GM12878 (cell line): ENCODE data around the gene SLIT1. TPM values are rescaled to one million over a fixed set of nuclear protein-coding genes. Genes with fewer than 3 reads are reported as not detected.

Experiments used
- ATAC-seq: fragments of 200-7000 bp; cut with Tn5 transposase; 3 replicates; pipeline ENCODE4 v1.9.1; 2020; ENCODE audit warnings: mild to moderate bottlenecking, moderate library complexity
- BruUV-seq: library from RNA; stranded (reverse); fragments of 400-500 nt; replicated peaks from 2 replicates; lab custom pipeline; 2021; lab: Mats Ljungman, UMichigan
- CTCF ChIA-PET: fragments of 300-600 bp; sonication (Branson Sonifier 250); formaldehyde crosslinking; extraction: SDS; loops from one replicate; lab custom pipeline; 2021; ENCODE audit warnings: inconsistent platforms; lab: Yijun Ruan, JAX
- POLR2A ChIA-PET: fragments of 350-600 bp; formaldehyde crosslinking; extraction: SDS; loops from one replicate; lab custom pipeline; 2021; ENCODE audit warnings: inconsistent platforms; lab: Charles Lee
- RAD21 ChIA-PET: fragments of 300-600 bp; sonication (Branson Sonifier 250); formaldehyde crosslinking; loops from one replicate; lab custom pipeline; 2023; ENCODE audit warnings: antibody characterized with exemption; ENCODE audit not compliant: unreplicated experiment; lab: Charles Lee
- SMC1A ChIA-PET: fragments of 300-600 bp; sonication (Branson Sonifier 250); formaldehyde crosslinking; loops from one replicate; lab custom pipeline; 2023; ENCODE audit not compliant: unreplicated experiment, uncharacterized antibody; lab: Charles Lee
- DNase-seq: peaks from one replicate; pipeline ENCODE4 v3.0.0-alpha.2; 2011; ENCODE audit warnings: low read depth, low spot score
- FAIRE-seq: peaks from 3 replicates; lab custom pipeline; 2011; peaks lifted over from hg19 to GRCh38; lab: Jason Lieb, UNC
- H2AFZ ChIP-seq: 2 replicates; pipeline ENCODE4 v1.6.0; 2011; ENCODE audit warnings: low read depth, low read length, control low read depth; ENCODE audit not compliant: control insufficient read depth
- H3K27ac ChIP-seq: 2 replicates; pipeline ENCODE4 v1.5.1; 2011; ENCODE audit warnings: control low read depth; ENCODE audit not compliant: control insufficient read depth, insufficient read depth
- H3K27me3 ChIP-seq, 2 experiments: replicated peaks in 1 of 2; 2 replicates each; pipeline versions ENCODE4 v1.6.0 to v1.6.1; 2011; ENCODE audit warnings: low read length in 1 of 2; ENCODE audit not compliant: control insufficient read depth in 2 of 2, insufficient read depth in 2 of 2
- H3K36me3 ChIP-seq, 2 experiments: 2 replicates each; pipeline ENCODE4 v1.5.1; 2011; ENCODE audit warnings: low read length in 1 of 2; ENCODE audit not compliant: control insufficient read depth in 2 of 2, insufficient read depth in 2 of 2
- H3K4me1 ChIP-seq: 2 replicates; pipeline ENCODE4 v1.6.1; 2011; ENCODE audit warnings: mild to moderate bottlenecking, low read length, moderate library complexity, mixed read lengths; ENCODE audit not compliant: control insufficient read depth, insufficient read depth
- H3K4me2 ChIP-seq: 2 replicates; pipeline ENCODE4 v1.6.0; 2011; ENCODE audit warnings: control low read depth; ENCODE audit not compliant: control insufficient read depth, insufficient read depth
- H3K4me3 ChIP-seq: fragments of 200-600 bp; sonication (generic); 2 replicates; pipeline ENCODE4 v1.5.1; 2016
- H3K79me2 ChIP-seq: 2 replicates; pipeline ENCODE4 v1.6.0; 2011; ENCODE audit warnings: low read length; ENCODE audit not compliant: control insufficient read depth, insufficient read depth
- H3K9ac ChIP-seq: 2 replicates; pipeline ENCODE4 v1.8.0; 2011; ENCODE audit warnings: low read length, control low read depth, mixed read lengths; ENCODE audit not compliant: control insufficient read depth, insufficient read depth
- H3K9me3 ChIP-seq: replicated peaks from 3 replicates; pipeline ENCODE4 v1.5.1; 2011; ENCODE audit warnings: mild to moderate bottlenecking, low read length; ENCODE audit not compliant: control insufficient read depth, insufficient read depth
- H4K20me1 ChIP-seq: 2 replicates; pipeline ENCODE4 v1.6.0; 2011; ENCODE audit not compliant: control insufficient read depth, insufficient read depth
- USF1 ChIP-seq: IDR thresholded peaks from 2 replicates; pipeline ENCODE4 v1.6.1; 2011; ENCODE audit warnings: borderline replicate concordance, low read depth, mild to moderate bottlenecking, moderate library complexity, mixed read lengths, low read length; ENCODE audit not compliant: insufficient read depth; ENCODE audit errors: extremely low read length
- USF2 ChIP-seq: IDR thresholded peaks from 2 replicates; pipeline ENCODE4 v1.6.1; 2011; ENCODE audit warnings: low read depth, low read length, improper control_type of control experiment, borderline replicate concordance
- WGBS: methylation state at CpG from one replicate; pipeline ENCODE4 v1.1.6; 2016; ENCODE audit warnings: low lambda C conversion rate; ENCODE audit not compliant: insufficient replicate concordance, insufficient coverage; ENCODE audit errors: missing lambda C conversion rate; 5-methylcytosine and 5-hydroxymethylcytosine counted together
- in situ Hi-C: fragments of 300-500 bp; cut with MboI; formaldehyde crosslinking; loops from 9 replicates; pipeline ENCODE4 v1.14.3; 2018; ENCODE audit warnings: mixed read lengths
- intact Hi-C: fragments of 100-400 bp; cut with micrococcal nuclease; formaldehyde crosslinking; loops from one replicate; pipeline ENCODE4 v1.14.2; 2022; ENCODE audit not compliant: unreplicated experiment
- polyA plus RNA-seq, 11 experiments: library from polyadenylated mRNA; depleted of rRNA in 4 of 11; unstranded in 6 of 11; stranded (reverse) in 5 of 11; fragments of >200 nt; fragmentation: Nextera tagmentation in 4 of 11; fragmentation: Illumina TruSeq in 1 of 11; extraction: Ambion mirVana in 4 of 11; extraction: Trizol in 1 of 11; gene quantifications; 1 replicate in 1 of 11; 2 replicates in 10 of 11; pipeline versions ENCODE4 v1.2.1 to v1.2.3, GENCODE V29; 2011 to 2016; ENCODE audit warnings: inconsistent platforms in 2 of 11, missing spikeins in 2 of 11, low read depth in 1 of 11
- total RNA-seq, 4 experiments: library from RNA; depleted of rRNA in 3 of 4; stranded (reverse); fragments of >200 nt in 3 of 4; fragmentation: Illumina TruSeq in 1 of 4; extraction: Trizol in 1 of 4; gene quantifications; 2 replicates each; pipeline versions ENCODE4 v1.2.1 to v1.2.3, GENCODE V29; 2013 to 2021
- TF ChIP-seq, protein P1 (sequence below): fragments of 450-650 bp; IDR thresholded peaks from 2 replicates; pipeline ENCODE4 v1.6.1; 2017; ENCODE audit warnings: antibody characterized with exemption, mild to moderate bottlenecking, moderate library complexity

SLIT1 gene
- total and polyA plus RNA-seq, 10 of the 15 experiments (the other 5 are each of a cell fraction or from before 2014, with no cell fraction given), result 0.04 to 0.19 (median 0.06) TPM; not detected in 4

DNA sequence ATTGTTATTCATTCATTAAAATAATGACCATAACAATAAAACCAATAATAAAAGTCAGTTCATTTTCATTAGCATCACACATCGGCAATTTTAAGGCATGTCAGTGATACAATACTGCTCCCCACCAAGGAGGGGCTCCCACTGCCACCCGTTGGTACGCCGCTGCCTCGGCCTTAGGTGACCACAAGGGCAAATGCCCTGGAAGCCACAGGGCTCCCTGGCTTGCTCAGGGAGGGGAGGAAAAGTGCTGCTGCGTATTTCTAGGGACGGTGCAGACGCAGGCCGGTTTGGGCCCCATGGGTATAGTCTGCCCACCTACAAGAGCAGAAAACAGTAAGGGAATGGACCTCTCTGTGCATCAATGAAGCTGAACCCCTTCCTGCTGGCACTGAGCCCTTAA is 85.1 kb downstream of the SLIT1 start:
- Histone ChIP-seq H4K20me1 (no peaks in the 10 kb centered on the region), H3K79me2 (no peaks in the 10 kb centered on the region), H3K4me1 (peaks cover 3% of the 10 kb centered on the region; the same call in 1 of the 2 replicates), H2AFZ (no peak overlapping the region), H3K4me2 (no peak overlapping the region), H3K9me3 (no peaks in the 10 kb centered on the region), H3K27me3 (peaks cover 0 to 5% of the 10 kb centered on the region in 2 experiments), H3K4me3 (no peak overlapping the region), H3K27ac (no peak overlapping the region), H3K9ac (no peak overlapping the region), H3K36me3 (no peaks in the 10 kb centered on the region)
- no TSS peak for BruUV-seq
- no peak for FAIRE-seq
- 49% methylated on average over 9 of the region's 9 CpGs for WGBS
- no peak for DNase-seq
- in situ Hi-C loops (no loop called here), intact Hi-C loops (no loop called here)
- TF ChIP-seq USF1 (no peak), USF2 (no peak)
- TF ChIP-seq, protein P1, sequence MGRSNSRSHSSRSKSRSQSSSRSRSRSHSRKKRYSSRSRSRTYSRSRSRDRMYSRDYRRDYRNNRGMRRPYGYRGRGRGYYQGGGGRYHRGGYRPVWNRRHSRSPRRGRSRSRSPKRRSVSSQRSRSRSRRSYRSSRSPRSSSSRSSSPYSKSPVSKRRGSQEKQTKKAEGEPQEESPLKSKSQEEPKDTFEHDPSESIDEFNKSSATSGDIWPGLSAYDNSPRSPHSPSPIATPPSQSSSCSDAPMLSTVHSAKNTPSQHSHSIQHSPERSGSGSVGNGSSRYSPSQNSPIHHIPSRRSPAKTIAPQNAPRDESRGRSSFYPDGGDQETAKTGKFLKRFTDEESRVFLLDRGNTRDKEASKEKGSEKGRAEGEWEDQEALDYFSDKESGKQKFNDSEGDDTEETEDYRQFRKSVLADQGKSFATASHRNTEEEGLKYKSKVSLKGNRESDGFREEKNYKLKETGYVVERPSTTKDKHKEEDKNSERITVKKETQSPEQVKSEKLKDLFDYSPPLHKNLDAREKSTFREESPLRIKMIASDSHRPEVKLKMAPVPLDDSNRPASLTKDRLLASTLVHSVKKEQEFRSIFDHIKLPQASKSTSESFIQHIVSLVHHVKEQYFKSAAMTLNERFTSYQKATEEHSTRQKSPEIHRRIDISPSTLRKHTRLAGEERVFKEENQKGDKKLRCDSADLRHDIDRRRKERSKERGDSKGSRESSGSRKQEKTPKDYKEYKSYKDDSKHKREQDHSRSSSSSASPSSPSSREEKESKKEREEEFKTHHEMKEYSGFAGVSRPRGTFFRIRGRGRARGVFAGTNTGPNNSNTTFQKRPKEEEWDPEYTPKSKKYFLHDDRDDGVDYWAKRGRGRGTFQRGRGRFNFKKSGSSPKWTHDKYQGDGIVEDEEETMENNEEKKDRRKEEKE, result no peak
- ChIA-PET POLR2A (no interaction called here), RAD21 (no interaction called here), SMC1A (no interaction called here), CTCF (no interaction called here)
- no peak for ATAC-seq
